SIG-M5 (cell line): ENCODE results near the gene SCN1A.
"Not testable (repeated sequence)": the region's sequence is repeated elsewhere in the genome, so short reads cannot be mapped to it uniquely, and the experiment has no call there.

Experiments used
- DNase-seq: peaks from one replicate; lab custom pipeline; 2025; lab: John Stamatoyannopoulos, UW

Gene SCN1A

DNA sequence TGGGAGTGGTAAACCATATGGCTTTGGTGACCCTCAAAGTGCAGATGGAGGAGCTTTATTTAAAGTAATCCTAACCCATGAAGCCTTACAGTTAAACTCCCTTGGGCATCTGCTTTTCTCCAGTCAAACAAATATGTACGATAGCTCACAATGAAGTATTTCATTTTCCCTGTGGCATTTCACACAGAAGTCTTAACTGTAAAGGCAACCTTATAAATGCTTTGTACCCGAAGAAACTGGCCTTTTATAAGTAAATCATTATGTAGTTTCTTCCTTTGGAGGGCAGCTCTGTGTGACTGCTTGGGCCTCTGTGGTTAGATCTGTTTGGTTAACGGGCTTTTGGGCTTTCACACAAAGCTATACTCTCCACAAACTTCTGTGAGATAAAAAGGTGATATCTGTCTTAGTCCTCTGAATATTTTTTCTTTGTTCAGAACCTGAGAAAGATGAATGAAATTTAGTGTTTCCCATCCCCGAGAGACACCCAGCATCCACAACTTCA, 46.6 kb downstream of the SCN1A start:
- no peak for DNase-seq

DNA sequence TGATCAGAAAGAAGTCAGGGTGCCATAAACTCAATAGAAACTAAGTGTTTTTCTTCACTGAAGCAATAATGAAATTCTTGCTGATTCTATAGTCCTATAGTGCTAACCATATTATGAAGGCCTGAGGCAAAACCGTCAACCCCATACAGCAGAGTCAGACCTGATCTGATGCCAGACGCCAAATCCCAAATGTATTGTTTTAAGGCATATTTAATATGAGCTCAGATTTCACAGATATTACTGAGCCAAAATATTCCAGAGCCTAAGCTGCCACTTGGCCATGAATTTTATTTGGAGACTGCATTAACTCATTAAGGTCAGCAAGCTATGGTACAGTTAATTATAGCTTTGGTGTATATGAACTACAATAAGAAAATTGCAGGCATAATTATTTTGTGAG, 53.4 kb downstream of the SCN1A start:
- DNase-seq, result no peak

DNA sequence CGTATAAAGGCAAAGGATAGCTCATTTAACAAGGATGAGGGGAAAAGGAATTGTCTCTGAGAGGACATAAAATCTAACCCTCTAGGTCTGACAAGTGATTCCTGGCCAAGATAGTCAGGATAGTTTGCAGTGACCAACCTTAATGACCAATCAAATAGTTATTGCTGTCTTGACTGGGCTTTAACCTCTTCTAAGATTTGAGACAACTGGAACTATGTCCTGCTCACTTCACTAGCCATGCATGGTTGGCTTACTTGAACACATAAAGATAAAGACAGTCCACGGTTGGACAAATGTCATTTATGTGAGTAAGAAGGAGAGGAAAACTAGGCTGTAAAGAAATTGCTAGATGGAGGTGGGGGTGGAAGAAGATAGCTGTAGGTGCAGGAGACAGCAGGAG, 53.8 kb downstream of the SCN1A start:
- no peak for DNase-seq

DNA sequence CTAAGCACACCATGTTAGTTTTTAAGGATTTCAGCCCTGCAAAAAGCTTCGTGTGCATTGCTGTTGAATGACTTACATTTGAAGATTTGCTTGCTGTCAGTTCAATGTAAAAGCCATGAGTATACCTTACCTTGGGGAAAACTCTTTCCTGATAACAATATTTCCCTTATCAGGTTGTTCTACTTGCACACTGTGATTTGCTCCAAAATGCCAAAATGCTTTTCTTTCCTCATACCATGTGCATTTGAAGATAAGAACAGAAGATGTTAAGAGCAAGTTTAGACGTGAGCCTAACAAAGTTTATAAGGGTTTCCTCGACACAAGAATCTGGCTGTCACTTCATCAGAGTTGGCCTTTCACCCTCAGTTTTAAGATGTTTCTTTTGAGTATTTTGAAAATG, 57.6 kb downstream of the SCN1A start:
- DNase-seq, result no peak

DNA sequence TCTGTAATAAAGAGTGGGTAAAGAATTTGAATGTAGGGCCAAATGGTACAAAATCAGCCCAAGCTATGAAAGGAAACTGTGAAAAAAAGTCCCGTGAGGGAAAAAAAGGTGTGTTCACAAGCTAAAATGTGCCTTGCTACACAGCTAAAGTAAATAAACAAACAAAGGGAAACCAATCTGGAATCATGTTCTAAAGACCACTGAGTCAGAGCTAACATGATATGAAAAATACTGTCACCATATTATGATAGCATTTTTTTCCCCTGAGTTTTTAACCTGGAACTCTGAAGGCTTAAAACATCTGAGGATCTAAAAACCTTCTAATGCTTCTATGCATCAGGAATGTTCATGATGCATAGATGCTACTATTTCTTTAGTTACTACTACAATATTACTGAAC, 58.8 kb downstream of the SCN1A start:
- no peak for DNase-seq

DNA sequence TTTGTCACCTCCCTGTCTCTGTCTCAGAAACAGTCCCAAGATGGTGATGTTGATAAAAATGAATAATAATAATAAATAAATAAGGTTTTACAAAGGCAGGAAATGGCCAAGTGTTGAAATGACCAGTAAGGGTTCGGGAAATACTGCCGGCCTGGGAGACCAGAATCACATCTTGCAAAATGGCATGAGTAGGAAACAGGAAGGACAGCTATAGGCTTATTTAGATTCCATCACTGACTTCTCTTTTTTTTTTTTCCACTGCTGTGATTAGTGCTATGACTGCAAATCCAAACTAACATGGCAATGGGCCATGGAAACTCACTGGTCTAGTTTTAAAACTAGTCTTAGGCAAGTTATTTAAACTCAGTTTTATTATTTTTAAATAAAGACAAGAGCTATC, 60.6 kb downstream of the SCN1A start:
- no peak for DNase-seq

DNA sequence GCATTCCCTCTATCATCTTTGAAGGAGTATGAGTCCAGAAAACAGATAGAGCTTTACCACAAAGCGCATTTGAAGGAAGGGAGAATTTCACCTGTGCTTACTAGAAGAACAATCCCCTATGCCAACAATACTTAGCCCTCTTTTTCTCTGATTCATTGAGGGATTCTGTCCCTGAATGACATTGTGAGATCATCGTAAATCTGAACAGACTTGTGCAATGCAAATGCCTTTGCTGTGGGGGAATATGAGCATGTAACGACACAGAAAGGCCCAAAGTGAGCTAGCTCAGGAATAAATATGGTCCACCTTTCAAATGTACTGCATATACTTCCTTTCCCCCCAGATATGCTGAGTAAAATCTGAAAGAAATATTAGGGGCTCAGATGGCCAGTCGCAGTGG, 67.6 kb downstream of the SCN1A start:
- no peak for DNase-seq

DNA sequence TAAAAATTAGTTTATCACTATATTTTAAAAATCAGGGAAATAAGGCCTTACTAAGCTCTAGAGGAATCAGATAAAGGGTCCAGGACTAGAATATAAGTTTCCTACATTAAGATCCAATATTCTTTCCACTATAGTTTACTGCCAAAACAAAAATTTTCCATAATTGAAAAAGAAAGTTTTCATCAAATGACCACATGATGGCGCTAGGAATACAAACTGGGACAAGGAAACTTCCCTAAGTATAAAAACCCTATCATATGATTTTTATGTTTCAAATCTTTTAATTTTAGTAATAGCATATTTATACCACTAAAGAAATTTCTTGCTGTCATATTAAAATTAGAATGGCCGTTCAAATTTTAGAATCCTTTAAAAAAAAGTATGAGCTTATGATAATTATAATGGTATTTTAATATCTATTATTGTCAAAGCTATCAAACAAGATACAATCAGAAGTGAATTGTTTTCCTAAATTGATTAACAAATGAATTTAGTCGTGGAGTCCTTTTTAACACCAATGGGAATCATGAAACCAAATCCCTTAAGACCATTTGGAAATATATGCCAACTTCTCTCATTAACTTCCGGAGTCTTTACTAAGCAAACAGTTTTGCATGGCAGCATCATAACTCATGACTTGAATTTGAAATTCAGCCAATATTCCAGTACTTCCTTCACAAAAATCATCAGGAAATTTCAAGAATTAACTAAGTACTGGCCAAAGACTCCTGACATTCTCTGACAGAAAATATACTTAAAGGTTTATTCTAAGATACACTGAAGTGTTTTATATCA, 70.3 kb downstream of the SCN1A start:
- no peak for DNase-seq

DNA sequence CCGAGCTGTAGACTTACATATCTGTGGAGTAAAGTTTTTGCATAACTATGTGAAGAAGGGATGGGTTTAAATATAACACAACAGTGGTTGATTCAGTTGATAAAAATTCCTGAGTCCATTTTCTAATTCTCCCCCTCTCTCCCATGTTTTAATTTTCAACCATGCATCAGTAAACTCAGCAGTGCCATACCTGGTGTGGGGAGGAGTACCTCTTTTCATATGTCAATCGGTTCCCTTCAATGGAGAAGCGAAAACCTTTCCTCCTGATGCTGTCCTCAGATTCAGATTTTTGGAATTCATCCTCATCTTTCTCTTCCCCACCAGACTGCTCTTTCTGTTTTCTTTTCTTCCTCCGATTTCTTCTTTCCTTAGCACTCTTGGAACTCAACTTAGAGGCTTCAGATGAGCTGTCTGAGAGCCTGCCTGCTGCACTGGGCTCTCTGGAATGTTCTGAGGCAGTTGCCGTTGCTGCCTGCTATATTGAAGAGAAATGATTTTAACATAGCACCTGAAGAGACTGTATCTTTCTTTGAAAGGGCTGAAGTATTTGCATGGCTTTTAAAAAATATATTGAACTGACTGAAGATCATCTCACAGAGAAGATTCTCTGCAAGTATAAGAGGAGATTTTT, 82.9 kb downstream of the SCN1A start:
- DNase-seq, result no peak

DNA sequence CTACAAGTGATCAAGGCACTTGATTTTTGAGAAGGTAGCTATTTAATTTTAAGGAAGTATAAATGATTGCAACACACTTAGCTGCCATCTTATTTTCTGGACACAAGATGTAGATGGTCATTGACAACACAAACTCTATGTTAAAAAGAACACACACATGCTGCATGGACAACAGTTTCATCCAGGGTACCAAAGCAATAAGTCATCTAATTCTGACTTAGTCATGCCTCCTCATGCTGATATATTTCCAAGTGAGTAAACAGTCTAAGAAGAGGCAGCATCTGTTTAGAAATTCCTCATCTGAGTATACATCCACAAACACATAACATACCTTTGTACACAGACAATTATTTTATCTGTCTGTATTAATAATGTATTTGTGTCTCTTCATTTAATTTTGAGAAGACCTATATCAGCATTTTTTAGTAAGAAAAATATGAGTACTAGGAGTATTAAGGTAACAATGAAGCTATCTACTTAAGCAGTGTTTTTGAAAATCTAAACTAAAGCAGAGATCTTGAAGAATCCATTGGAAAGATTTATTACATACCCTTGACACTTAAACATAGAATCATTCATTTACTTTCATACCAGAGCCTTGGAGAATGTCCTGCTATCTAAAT, 84.9 kb downstream of the SCN1A start:
- DNase-seq, result no peak

DNA sequence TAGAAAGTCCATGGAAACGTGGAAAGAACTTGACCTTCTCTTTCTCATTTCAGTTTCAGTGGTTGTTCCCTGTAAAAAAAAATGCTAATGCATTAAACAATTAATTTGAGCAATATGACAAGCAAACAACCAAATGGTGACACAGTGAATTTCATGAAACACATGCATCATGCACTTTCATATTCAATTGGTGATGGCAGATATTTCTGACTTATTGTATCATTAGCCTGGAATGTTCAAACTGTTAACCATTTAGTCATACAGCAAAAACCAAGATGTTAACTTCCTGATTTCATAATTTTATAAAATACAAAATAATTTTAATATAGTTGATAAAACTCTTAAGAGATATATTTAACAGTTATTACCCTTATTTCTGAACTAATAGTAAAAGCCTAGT, 85.5 kb downstream of the SCN1A start:
- DNase-seq, result no peak

DNA sequence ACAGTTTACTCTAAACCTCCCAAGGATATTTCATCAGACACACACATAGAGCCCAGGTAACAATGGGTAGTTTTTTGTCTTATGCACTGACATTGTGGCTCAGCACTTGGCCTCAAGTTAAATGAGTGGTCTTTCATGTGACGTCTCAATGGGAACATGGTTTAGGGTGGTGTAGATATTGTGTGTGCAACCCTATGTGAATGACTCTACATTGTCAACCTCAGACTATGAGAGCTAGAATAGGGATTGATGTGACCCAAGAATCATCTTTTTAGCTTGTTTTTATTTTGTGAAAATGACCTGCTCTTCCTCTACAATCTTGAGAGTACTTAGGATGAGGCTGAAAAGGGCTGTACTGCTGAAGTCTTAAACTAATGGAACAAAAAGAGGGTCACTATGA, 86.2 kb downstream of the SCN1A start:
- no peak for DNase-seq

DNA sequence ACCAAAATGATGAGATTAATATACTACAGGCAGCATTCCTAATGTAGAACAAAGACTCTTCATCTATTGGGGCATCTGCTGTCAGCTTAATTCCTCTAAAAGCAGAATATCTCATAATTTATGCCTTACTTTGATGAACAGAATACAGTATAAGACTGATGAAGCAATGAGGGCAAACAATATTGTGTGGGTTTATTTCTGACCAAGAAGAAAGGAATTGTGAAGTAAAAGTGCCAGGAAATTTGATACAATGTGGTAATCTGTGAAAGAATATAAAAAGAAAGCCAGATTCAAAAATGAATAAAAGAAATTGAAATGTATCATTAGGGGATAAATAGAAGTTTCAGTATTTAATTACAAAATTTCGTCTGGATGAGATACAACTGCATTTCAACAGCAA, 95.5 kb downstream of the SCN1A start:
- no peak for DNase-seq

DNA sequence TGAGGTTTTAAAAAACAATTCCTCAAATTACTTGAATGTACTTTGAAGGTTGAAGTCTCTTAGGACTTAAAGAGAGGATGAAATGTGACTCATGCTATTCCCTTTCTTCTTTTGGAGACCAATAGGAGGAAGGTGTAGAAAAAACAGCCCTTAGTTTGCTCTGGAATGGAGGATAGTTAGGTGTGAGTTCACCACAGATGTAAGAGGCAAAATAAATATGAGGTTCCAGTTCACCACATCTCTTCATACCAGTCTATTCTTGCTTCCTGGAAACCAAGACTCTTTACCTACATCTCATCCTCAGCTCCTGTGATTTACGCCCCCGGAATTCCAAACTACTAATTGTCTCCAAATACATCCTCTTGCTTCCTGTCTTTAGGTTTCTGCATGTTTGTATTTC, 96.8 kb downstream of the SCN1A start:
- no peak for DNase-seq

DNA sequence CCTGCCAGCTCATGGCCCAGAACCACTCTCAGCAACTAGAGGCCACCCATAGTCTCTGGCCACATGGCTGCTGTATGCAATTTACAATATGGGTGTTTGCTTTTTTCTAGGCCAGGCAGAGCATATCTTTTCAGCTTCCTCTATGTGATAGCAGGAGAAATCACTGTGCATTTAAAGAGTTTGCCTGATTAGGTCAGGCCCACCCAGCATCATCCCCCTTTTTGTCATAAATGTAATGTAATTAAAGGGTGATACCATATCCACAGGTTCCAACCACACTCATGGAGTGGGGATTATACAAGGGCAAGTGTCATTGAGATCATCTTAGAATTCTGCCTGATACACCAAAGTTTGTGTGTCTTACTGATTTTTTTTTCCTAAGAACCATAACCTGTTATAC, 102.5 kb downstream of the SCN1A start:
- no peak for DNase-seq

DNA sequence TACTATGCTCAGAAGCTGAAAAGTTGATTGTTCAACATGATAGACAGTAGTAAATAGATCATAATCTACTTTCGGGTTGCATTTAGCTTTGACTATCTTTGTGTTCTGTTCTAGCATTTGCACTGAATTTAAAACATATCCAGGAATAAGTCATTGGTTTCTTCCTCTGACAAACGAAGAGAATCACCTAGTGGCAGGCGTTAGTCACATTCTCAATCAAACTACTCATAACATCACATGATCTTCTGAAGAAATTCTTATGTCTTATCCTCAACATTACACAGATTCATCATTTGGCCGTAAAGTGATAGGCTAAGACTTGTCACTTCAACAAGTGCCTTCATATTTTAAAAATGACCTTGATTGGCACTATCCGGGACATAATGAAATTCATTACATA, 110.6 kb downstream of the SCN1A start:
- DNase-seq, result no peak

DNA sequence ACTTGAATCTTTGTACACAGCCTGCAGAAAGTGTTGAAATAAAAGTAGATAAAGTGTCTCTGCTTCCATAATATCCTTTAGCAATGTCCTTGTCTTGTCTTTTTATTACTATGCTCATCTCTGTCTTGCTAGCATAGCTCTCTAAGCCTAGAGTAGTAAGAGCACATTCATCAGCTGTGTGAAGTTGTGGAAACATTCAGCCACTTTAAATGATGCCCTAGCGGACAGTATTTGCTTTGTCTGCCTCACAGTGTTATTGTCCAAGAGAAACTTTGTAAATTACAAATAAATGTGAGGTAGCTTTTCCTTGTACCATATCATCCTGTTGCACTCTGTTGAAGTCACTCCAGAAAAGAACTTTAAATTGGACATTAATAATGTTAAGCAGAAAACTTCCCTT, 113.9 kb downstream of the SCN1A start:
- DNase-seq, result no peak

DNA sequence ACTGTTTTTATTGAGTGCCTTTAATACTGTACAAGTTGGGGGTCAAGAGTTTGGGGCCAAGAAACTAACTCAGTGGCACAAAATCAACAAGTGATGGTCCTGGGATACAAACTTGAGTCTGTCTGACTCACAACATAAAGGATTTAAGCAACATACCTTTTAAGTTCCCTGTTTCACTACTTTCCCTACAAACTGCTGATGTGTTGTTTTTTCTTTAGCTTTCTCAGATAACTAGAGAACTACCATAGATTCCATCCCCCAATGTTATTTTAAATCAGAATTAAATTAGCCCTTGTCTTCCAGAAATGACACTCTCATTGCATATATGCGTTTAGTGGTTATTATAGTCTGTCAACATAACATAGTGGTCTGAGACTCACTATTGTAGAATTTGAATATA, 116.2 kb downstream of the SCN1A start:
- no peak for DNase-seq

DNA sequence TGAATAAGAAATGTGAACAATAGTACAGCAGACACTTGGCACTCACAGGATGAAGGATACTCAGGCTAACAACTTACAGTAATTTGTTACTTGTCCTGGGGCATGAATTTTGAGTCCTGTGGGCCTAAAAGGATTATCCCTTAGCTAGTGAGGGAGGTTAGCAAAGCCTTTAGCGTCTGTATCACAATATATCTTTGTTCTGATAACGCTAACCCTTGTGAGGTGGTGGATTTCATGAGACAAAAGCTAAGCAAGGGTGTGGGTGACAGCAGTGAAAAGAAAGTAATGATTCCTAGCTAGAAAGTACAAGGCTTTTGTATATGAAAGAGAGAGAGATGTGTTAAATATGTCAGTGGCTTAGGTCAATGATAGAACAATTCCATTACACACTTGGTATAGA, 127.4 kb downstream of the SCN1A start:
- DNase-seq, result no peak

DNA sequence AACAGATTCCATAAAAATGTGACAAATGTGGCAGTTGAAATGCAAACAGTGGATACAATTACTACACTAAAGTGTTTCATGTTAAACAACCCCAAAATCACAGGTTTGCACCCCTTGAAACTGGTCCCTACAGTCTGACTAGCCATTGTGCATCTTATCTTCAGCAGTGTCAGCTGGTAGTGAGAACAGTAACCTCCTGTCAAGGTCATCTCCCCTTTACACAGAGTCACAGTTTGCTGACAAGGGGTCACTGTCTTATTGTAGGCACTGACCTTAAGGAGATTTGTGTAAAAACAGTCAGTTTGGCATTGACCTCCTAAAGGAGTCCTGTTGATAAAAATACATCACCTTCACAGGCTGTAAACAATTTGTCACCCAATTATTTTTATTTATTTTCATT, 137.0 kb downstream of the SCN1A start:
- DNase-seq, result no peak

DNA sequence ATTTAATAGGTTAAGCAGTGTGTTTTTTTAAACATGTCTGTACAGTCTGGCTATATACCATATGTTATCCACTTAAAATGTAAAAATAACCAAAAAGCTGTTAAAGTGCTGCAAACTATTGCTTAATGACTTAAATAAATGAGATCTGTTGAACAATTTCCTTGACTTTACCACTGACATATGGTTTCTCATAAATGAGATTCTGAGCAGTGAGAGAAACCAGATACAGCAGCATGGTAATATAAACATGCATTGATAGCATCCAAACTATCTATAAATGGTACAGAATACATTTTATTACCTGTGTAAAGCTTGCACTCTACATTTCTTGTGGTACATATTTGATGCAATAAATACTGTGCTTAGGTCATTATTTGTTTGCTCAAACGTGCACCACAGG, 138.0 kb downstream of the SCN1A start:
- no peak for DNase-seq

DNA sequence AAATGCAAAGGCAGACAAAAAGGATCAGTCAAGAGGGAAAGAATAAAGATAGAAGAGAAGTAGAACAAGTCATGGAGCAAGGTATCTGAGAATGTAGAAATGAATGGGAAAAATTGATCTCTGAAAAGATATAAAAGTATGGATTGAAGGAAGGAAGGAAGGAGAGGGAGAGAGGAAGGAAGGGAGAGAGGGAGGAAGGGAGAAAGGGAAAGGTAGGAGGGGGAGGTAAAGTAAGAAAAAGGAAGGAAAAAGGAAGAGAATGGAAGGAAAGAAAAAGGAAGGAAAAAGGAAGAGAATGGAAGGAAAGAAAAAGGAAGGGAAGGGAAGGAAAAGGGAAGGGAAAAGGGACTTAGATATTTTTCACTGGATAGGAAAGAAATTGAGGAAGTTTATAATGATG, 142.7 kb downstream of the SCN1A start:
- DNase-seq, result no peak

DNA sequence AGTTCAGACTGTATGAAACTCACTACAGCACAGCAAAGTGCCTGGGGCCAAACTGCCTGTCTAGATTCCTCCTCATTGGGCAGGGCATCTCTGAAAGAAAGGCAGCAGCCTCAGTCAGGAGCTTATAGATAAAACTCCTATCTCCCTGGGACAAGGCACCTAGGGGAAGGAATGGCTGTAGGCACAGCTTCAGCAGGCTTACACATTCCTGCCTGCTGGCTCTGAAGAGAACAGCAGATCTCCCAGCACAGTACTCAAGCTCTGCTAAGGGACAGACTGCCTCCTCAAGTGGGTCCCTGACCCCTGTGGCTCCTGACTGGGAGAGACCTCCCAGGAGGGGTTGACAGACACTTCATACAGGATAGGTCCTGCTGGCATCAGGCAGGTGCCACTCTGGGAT, 155.7 kb downstream of the SCN1A start:
- DNase-seq, result not testable (repeated sequence)
